ENCODE data around the gene KRTAP10-7.
"Not testable (repeated sequence)": the region's sequence is repeated elsewhere in the genome, so short reads cannot be mapped to it uniquely, and the experiment has no call there.

KRTAP10-7 gene

DNA sequence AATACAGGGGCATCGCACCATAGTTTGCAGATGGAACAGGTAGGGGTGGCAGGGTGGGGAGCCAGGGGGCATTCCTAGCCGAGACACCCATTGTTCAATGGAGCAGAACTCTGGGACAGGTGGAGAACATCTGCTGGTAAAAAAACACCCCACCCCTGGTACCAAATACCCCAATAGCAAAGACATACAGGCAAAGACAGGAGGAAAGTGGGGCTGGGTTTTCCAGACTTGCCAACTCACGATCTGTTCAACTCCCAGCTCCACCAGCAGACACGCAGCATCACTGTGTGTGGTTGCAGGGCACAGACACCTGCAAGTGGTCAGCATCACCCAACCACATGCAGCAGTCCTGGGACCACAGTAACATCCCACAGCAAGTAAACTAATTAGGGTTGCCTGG is 11.2 kb downstream of the KRTAP10-7 start:
- no peak for DNase-seq (ENCODE audit: low read depth in 2 of 2)

DNA sequence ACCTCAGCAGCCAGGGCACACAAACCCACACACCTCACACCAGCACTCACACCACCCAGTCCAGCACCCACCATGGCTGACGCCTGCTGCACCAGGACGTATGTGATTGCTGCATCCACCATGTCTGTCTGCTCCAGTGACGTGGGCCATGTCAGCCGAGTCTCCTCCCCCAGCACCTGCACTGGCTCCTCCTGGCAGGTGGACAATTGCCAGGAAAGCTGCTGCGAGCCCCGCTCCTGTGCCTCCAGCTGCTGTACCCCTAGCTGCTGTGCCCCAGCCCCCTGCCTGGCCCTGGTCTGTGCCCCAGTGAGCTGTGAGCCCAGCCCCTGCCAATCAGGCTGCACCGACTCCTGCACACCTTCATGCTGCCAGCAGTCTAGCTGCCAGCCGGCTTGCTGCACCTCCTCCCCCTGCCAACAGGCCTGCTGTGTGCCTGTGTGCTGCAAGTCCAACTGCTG is 11.7 kb downstream of the KRTAP10-7 start, which contains the start of gene KRTAP10-8:
KRTAP10-8 (plus strand) TSS at position 51 of the 458 bp plus-strand sequence; CDS start at position 73, 22 bp downstream.
- DNase-seq (ENCODE audit: low read depth in 2 of 2) = no peak

DNA sequence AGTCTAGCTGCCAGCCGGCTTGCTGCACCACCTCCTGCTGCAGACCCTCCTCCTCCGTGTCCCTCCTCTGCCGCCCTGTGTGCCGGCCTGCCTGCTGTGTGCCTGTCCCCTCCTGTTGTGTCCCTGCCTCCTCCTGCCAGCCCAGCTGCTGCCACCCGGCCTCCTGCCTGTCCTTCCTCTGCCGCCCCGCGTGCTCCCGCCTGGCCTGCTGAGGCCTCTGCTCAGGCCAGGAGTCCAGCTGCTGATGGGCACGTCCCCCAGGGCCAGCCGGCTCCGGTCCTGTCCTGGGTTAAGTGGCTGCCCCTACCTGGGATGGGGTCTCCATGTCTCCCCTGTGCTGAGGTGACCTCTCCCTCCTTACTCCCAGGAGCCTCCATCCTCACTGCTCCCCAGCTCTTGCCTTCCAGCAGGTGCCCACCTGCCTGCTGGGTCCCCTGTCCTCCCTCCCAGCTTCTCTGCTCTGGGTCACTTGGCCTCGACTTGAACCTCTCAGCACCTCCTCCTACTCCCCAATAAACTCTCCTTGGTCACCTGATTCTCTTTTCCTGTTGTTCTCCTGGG is 12.4 kb downstream of the KRTAP10-7 start:
- DNase-seq (ENCODE audit: low read depth in 2 of 2) = no peak

DNA sequence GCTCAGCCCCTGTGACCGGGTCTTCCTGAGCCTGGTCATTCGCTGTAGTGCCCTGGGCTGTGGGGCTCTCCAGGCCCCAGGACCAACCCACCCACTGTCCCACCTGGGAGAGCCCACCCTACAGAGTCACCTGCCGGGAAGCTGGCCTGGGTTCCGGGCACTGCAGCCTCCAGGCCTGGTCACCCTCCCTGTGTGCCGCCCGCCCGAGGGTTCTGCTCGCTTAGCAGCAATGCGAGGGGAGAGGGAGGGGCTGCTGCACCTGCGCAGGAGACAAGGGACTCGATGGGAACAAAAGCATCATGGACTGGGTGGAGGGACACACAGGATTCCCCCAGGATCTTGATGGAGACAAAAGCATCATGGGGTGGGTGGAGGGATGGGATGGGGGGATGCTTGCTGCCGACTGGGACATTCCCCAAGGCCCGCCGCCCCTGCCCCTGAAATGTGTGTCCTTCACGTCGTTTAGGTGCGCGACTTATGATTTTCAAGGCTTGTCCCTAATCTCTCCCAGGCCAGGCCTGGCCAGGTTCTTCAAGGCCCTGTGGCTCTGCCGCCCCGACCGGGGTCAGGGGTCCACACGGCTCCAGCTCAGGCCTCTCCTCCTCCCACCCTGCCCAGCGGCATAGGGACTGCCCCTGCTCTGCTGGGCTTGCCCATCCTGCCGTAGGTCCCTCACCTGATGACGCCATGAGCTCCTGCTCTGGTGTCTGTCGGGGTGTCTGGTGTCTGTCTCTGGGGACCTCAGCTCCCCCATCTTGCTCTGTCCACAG is 13.2 kb downstream of the KRTAP10-7 start:
- no peak for DNase-seq (ENCODE audit: low read depth in 2 of 2)

DNA sequence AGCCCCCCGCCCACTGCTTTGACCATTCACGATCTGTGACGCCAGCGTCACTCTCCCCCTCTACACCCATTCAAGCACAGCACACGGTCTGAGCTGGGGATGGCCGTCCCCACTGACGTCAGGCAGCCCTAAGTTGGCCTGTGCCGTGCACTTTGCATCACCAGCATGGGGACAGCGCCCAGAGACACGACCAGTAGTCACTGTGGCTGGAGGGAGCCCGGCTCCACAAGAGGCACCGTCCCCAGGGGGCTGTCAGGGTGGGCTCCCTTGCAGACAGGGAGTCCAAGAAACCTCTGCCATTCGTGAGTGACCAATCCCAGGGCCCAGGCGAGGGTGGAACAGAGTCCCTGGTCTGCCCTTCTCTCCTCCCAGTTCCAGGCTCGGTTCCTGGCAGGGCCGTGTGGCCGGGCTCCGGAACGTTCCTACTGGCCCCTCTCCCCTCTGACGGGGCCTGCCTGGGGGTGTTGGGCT is 13.8 kb downstream of the KRTAP10-7 start:
- no peak for DNase-seq (ENCODE audit: low read depth in 2 of 2)

DNA sequence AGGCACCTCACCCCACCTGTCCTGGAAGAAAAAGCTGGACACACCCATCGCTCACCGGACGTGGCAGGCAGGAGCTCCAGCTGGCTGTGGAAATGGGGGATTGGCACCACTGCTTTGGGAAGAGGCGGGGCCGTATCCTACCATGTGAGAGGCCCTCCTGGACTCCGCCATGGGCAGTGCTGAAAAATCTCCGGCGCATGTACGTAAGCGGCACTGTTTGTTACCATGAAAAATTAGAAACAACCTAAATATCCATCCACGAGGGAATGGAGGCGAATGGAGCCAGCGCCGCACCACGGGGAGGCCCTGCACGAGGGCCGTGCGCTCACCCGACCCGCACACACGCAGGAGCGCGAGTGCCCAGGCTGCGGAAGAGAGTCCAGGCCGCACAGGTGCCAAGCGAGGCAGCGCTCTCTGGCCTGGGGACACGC is 14.6 kb downstream of the KRTAP10-7 start:
- no peak for DNase-seq (ENCODE audit: low read depth in 2 of 2)

DNA sequence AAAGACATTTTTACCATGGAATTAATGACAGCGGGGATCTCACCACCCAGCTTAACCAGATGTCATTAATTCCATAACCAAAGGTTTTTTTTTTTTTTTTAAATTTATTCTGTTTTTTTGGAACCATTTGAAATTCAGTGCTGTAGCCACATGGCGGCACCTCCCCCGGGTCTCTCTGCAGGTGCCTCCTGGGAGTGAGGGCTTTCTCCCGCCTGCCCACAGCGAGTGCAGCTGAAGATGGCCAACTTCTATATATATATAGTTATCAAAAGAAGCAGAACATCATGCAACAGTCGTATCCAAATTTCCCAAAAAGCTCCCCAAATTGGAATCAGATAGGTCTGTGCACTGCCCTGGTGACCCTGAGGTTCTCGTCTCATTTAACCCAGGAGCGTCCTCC is 15.1 kb downstream of the KRTAP10-7 start:
- no peak for DNase-seq (ENCODE audit: low read depth in 2 of 2)

DNA sequence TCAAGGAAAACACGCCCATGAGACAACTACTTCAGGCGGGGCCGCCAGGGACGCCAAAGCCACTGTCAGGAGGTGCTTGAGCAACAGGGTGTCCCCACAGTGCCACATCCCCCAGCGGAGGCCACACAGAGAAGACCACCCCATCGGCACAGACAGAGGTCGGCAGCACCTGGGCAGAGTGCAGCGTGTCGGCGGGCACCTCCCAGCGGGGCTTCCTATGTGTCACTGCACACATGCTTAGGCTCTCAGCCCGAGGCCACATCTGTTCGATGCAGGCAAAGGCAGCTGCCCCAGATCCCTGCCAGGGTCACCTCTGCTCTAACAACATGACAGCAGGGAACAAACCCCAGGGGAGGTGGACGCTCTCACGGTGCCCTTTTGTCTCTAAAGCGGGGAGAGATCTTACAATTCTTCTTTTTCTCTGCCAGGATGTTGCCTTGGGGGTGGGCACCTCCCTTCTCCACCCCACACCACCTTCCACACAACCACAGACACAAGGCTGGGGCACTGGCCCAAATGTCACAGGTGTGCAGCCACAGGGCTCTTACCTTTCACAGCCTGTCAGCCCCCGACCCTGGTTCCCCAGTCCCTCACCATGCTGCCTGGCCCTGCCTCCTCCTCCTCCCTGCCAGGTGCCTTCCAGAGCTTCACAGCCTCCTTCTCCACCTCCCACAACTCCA is 15.7 kb downstream of the KRTAP10-7 start:
- DNase-seq (ENCODE audit: low read depth in 2 of 2) = no peak

DNA sequence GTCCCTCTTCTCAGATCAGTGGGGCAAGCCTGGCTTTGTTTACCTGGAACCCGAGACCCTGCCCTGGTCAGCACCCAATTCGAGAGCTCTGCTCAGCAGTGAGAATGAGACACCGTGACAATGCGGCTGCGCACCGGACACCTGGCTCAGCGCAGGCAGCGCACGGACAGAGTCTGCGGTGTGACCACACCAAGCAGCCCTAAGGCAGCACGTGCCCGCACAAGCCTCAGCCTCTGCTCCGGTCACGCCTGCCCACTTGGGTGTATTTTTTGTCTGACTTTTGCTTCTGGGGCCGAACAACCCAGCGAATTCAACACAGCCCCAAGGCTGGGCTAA is 16.2 kb downstream of the KRTAP10-7 start:
- DNase-seq (ENCODE audit: low read depth in 2 of 2) = no peak

DNA sequence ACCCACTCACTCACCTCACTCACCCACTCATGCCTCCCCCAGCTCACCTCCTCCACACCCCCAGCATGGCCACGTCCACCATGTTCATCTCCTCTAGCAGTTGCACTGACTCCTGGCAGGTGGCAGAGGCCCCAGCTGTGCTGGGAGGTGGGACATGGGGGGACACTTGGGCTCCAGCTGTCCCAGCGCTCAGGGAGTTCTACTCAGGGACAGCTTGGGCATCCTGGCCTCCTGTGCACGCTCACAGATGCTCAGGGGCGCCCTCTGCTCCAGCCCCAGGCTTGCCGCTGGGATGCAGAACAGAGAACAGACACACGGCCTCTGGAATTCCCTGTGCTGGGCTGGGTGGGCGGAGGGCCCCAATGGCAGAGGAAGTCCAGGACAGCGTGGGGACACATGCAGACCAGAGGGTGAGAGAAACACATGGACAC is 16.7 kb downstream of the KRTAP10-7 start:
- no peak for DNase-seq (ENCODE audit: low read depth in 2 of 2)

DNA sequence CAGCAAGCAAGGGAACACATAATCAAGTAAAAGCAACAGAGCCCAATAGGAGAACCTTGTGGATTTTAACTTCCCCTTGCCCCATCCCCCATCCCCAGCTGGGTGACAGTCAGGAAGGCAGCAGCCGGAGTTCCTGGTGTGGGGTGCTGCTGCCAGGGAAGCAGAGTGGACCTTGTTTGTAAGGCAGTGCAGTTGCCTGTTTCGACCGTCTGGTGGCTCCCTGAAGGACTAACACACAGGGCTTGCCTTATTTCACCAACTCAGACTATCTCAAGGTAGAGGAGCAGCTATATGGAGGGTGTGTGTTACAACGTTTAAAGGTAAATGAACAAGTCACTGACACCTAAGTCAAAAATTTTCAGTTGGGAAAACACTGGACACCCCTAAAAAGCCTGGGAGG is 18.1 kb downstream of the KRTAP10-7 start:
- DNase-seq (ENCODE audit: low read depth in 2 of 2) = no peak

DNA sequence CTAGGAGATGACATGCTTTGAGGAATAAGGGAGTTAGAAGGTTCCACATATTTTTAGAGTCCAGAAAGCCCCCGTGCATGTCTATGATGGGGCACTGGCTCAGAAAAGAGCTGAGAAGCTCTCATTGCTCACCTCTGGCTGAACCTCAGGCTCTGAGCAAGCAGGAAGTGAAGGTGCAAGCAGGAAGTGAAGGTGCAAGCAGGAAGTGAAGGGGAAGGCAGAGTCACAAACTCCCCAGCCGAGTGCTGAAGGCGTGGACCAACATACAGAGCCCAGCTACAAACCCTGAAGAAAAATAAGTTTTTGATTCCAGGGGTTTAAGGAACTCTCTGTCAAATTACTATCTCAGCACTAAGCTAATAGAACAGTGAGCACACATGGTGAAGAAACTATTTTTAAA is 18.5 kb downstream of the KRTAP10-7 start:
- peak; percentile 27 to 53 for DNase-seq (ENCODE audit: low read depth in 2 of 2)

DNA sequence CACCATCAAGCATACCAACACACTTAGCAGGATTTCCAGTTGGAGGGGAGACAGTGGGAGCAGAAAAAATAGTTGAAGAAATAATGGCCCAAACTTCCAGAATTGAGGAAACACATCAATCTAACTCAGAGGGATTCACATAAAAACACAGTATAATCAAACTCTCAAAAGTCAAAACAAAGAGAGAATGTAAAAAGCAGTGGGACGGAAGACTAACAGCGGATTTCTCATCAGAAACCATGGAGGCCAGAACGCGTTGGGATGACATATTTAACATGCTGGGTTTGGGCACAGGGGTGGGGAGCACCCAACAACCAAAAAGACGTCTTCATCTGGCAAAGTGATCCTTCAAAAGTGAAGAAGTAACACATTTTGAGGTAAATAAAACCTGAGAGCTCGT is 19.5 kb downstream of the KRTAP10-7 start:
- DNase-seq (ENCODE audit: low read depth in 2 of 2) = no peak

DNA sequence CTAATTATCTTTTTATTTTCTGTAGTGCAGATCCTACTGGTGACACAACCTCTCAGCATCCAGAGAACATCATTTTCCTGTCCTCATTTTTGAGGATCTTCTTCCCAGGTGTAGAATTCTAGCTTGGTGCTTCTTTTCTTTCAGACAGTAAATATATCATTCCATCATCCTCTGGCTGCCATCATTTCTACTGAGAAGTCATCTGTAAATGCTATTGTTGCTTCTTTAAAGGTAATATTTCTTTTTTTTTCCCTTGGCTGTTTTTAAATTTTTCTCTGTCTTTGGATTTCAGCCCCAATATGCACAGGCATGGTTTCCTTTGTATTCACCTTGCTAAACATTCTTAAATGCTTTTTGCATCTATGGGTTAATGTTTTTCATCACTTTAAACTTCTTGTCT is 23.2 kb downstream of the KRTAP10-7 start:
- DNase-seq (ENCODE audit: low read depth in 2 of 2) = no peak

DNA sequence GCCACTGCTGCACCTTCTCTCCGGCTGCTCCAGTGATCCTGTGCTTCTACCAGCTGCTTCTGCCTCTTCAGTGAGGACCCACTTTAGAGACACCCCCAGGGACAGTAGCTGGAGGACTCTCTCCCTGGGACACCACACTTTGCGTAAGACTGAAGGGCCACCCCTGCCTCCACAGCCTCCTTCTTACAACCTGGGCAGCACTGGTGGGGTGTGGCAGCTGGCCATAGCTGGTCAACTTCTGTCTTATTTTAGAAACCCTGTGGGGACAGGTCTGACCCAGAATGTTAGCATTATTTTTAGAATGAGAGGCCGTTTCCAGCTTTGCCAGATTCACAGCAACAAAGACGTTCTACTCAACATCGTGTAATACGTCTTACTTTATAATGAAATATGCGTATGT is 25.4 kb downstream of the KRTAP10-7 start:
- no peak for DNase-seq (ENCODE audit: low read depth in 2 of 2)

DNA sequence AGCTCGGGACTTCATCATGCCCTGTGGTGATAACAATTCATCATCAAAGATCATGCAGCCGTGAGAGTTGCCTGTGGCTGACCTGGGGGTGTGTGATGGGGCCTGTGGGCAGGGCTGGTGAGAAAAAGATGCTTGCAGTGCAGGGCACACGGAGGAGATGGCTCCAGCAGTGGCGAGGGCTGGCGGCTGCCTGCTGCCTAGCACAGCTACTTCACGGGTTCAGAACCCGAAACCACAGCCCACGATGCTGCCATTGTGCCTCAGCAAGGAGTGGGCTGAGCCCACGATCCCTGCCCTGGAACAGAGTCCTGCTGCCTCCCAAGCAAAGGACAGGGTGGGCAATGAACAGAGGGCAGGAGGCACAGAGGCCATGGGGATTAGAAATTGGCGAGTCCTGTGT is 25.9 kb downstream of the KRTAP10-7 start:
- no peak for DNase-seq (ENCODE audit: low read depth in 2 of 2)

DNA sequence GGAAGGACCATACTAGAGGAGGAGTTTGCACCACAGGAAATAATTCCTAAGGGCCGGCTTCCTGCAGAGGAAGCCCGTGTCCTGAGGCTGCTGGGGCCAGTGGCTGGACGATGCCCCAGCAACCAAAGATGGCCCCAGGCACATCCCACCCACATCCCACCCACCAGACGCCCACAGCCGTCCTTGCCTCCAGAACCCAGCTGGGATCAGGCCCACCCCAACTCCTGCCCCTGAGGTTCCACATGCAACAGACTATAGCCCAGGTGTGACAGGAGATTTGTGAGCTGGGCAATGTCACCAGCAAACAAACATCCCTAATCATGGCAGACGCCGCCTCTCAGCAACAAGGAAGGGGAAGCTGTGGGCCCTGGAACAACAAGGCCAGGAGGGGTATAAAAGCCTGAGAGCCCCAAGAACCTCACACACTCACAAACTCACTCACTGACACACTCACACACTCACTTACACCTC is 26.3 kb downstream of the KRTAP10-7 start, which contains the start of gene KRTAP10-9:
KRTAP10-9 (plus strand) TSS at position 421 of the 471 bp plus-strand sequence. CDS start 79 bp downstream, outside the sequence.
- no peak for DNase-seq (ENCODE audit: low read depth in 2 of 2)

DNA sequence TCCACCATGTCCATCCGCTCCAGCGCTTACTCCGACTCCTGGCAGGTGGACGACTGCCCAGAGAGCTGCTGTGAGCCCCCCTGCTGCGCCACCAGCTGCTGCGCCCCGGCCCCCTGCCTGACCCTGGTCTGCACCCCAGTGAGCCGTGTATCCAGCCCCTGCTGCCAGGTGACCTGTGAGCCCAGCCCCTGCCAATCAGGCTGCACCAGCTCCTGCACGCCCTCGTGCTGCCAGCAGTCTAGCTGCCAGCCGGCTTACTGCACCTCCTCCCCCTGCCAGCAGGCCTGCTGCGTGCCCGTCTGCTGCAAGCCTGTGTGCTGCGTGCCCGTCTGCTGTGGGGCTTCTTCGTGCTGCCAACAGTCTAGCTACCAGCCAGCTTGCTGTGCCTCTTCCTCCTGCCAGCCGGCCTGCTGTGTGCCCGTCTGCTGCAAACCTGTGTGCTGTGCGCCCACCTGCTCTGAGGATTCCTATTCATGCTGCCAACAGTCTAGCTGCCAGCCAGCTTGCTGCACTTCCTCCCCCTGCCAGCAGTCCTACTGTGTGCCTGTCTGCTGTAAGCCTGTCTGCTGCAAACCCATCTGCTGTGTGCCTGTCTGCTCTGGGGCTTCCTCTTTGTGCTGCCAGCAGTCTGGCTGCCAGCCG is 26.9 kb downstream of the KRTAP10-7 start:
- not testable (repeated sequence) for DNase-seq (ENCODE audit: low read depth in 2 of 2)

DNA sequence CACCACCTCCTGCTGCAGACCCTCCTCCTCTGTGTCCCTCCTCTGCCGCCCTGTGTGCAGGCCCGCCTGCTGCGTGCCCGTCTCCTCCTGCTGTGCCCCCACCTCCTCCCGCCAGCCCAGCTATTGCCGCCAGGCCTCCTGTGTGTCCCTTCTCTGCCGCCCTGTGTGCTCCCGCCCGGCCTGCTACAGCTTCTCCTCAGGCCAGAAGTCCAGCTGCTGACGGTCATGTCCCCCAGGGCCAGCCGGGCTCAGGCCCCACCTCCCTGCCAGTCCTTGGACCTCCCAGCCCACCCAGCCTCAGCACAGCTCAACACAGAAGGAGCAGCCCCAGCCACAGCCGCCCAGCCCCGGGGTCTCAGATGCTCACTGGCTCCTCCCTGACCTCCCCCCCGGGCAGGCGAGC is 27.4 kb downstream of the KRTAP10-7 start:
- DNase-seq (ENCODE audit: low read depth in 2 of 2) = not testable (repeated sequence)

DNA sequence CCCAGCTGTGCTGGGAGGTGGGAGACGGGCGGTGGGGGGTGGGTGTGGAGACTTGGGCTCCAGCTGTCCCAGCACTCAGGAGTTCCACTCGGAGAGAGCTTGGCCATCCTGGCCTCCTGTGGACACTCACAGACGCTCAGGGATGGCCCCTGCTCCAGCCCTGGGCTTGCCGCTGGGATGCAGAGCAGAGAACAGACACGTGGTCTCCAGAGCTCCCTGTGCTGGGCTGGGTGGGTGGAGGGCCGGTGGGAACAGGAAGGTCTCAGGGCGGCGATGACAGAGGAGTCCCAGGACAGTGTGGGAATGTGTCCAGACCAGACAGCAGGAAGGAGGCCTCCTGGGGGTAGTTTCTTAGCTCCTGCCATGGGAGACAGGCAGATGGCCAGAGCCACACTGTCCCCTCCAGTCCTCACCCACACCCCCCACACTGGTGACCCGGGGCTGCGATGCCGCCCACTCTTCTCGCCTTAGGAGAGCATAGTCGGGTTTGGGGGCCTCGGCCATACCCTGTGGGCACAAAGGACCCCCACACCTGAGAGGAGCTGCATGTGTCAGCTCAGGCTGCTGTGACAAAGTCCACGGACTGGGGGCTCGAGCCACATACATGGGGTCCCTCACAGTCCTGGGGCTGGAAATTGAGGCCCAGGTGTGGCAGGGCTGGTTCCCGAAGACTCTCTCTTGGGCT is 28.5 kb downstream of the KRTAP10-7 start:
- no peak for DNase-seq (ENCODE audit: low read depth in 2 of 2)

DNA sequence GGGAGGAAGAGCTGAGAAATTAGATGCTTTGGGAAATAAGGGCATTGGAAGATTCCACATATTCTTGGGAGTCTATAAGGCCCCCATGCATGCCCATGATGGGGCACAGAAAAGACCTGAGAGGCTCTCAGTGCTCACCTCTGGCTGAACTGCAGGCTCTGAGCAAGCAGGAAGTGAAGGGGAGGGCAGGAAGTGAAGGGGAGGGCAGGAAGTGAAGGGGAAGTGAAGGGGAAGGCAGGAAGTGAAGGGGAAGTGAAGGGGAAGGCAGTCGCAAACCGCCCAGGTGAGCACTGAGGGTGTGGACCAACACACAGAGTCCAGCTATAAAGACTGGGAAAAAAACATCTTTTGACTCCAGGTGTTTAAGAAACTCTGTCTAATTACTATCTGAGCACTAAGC is 30.0 kb downstream of the KRTAP10-7 start:
- DNase-seq (ENCODE audit: low read depth in 2 of 2) = no peak
